HepG2 (cell line): ENCODE results near the gene VCP. TPM values are rescaled to one million over a fixed set of nuclear protein-coding genes. Genes with fewer than 3 reads are reported as not detected.

Experiments used
- ARNTL ChIP-seq: sonication (generic); formaldehyde crosslinking; IDR thresholded peaks from 2 replicates; pipeline ENCODE4 v1.4.0; 2020; ENCODE audit warnings: mild to moderate bottlenecking, missing genetic modification reagents
- ASH2L ChIP-seq: fragments of 300-600, 200-600 bp; sonication (generic); IDR thresholded peaks from 2 replicates; pipeline ENCODE4 v1.7.0; 2017; ENCODE audit warnings: low read depth, mild to moderate bottlenecking, moderate library complexity, mixed read lengths, low read length; ENCODE audit not compliant: insufficient read length
- BCL6 ChIP-seq: IDR thresholded peaks from 2 replicates; pipeline ENCODE4 v1.6.1; 2016; ENCODE audit warnings: missing genetic modification reagents, missing compliant biosample characterization
- CBX1 ChIP-seq: IDR thresholded peaks from one replicate; pipeline ENCODE4 v1.6.1; 2016; ENCODE audit warnings: antibody characterized with exemption, low read depth
- ETV5 ChIP-seq: IDR thresholded peaks from 2 replicates; pipeline ENCODE4 v1.6.1; 2018; ENCODE audit warnings: missing biosample characterization, missing genetic modification reagents, inconsistent platforms, borderline replicate concordance
- ETV6 ChIP-seq: sonication (generic); formaldehyde crosslinking; conservative IDR thresholded peaks from 2 replicates; pipeline ENCODE4 v1.4.0; 2020; ENCODE audit warnings: missing genetic modification reagents
- MED1 ChIP-seq: sonication (generic); formaldehyde crosslinking; IDR thresholded peaks from 2 replicates; pipeline ENCODE4 v1.4.0; 2020; ENCODE audit warnings: missing genetic modification reagents
- NONO ChIP-seq, 2 experiments: fragments of 450-650 bp in 1 of 2; sonication (generic) in 1 of 2; formaldehyde crosslinking in 1 of 2; IDR thresholded peaks in 1 of 2; conservative IDR thresholded peaks in 1 of 2; 2 replicates each; pipeline versions ENCODE4 v1.6.1 to v1.8.0; 2017 to 2022; ENCODE audit warnings: mild to moderate bottlenecking in 1 of 2, missing genetic modification reagents in 1 of 2, moderate library complexity in 1 of 2
- SPEN ChIP-seq: sonication (generic); formaldehyde crosslinking; IDR thresholded peaks from 2 replicates; pipeline ENCODE4 v1.5.1; 2020; ENCODE audit warnings: low read depth, mild to moderate bottlenecking, missing genetic modification reagents
- STAT5B ChIP-seq: sonication (generic); formaldehyde crosslinking; IDR thresholded peaks from 2 replicates; pipeline ENCODE4 v1.4.0; 2020; ENCODE audit warnings: missing genetic modification reagents
- TARDBP ChIP-seq: sonication (generic); formaldehyde crosslinking; IDR thresholded peaks from 2 replicates; pipeline ENCODE4 v1.8.0; 2022; ENCODE audit warnings: mild to moderate bottlenecking, missing genetic modification reagents
- TBL1XR1 ChIP-seq: fragments of 150-350 bp; IDR thresholded peaks from 2 replicates; pipeline ENCODE4 v1.6.1; 2014; ENCODE audit warnings: borderline replicate concordance, low read length; ENCODE audit not compliant: partially characterized antibody
- TMF1 ChIP-seq: sonication (generic); formaldehyde crosslinking; IDR thresholded peaks from 2 replicates; pipeline ENCODE4 v1.8.1; 2022; ENCODE audit warnings: low read depth, missing genetic modification reagents
- YY1 ChIP-seq: IDR thresholded peaks from 2 replicates; pipeline ENCODE4 v1.6.1; 2011; ENCODE audit warnings: low read length, low read depth, moderate library complexity, mild to moderate bottlenecking; ENCODE audit not compliant: insufficient read depth, insufficient replicate concordance
- ZNF143 ChIP-seq: sonication (generic); formaldehyde crosslinking; IDR thresholded peaks from 2 replicates; pipeline ENCODE4 v1.4.0; 2020; ENCODE audit warnings: missing genetic modification reagents
- ZNF674 ChIP-seq: sonication (generic); formaldehyde crosslinking; IDR thresholded peaks from 2 replicates; pipeline ENCODE4 v1.5.0; 2020; ENCODE audit warnings: low read depth, mild to moderate bottlenecking, missing genetic modification reagents
- polyA plus RNA-seq, 8 experiments: library from polyadenylated mRNA; depleted of rRNA in 3 of 8; stranded (reverse) in 7 of 8; unstranded in 1 of 8; fragments of >200 nt; fragmentation: Illumina TruSeq in 4 of 8; extraction: Trizol in 4 of 8; gene quantifications; 2 replicates each; pipeline versions ENCODE4 v1.2.1 to v1.2.3, GENCODE V29; 2011 to 2016; ENCODE audit warnings: low read depth in 4 of 8, missing spikeins in 1 of 8, mixed read lengths in 1 of 8; ENCODE audit not compliant: insufficient read depth in 1 of 8
- total RNA-seq, 5 experiments: library from RNA; depleted of rRNA; stranded (reverse); fragments of >200 nt; fragmentation: Illumina TruSeq; extraction: Trizol; gene quantifications; 2 replicates each; pipeline ENCODE4 v1.2.3, GENCODE V29; 2016; ENCODE audit warnings: low read depth in 1 of 5
- TF ChIP-seq, protein P1 (sequence below): IDR thresholded peaks from 2 replicates; pipeline ENCODE4 v1.6.1; 2016; ENCODE audit warnings: control low read depth
- TF ChIP-seq, protein P2 (sequence below): sonication (generic); formaldehyde crosslinking; IDR thresholded peaks from 2 replicates; pipeline ENCODE4 v1.8.1; 2022; ENCODE audit warnings: mild to moderate bottlenecking, missing genetic modification reagents
- TF ChIP-seq, protein P3 (sequence below): sonication (generic); formaldehyde crosslinking; IDR thresholded peaks from 2 replicates; pipeline ENCODE4 v1.8.1; 2023; ENCODE audit warnings: mild to moderate bottlenecking, moderate library complexity, missing genetic modification reagents
- TF ChIP-seq, protein P4 (sequence below): sonication (generic); formaldehyde crosslinking; IDR thresholded peaks from 2 replicates; pipeline ENCODE4 v1.5.0; 2020; ENCODE audit warnings: mild to moderate bottlenecking, missing genetic modification reagents, moderate library complexity
- TF ChIP-seq, protein P5 (sequence below): sonication (generic); formaldehyde crosslinking; IDR thresholded peaks from 2 replicates; pipeline ENCODE4 v1.9.0; 2021; ENCODE audit warnings: missing genetic modification reagents, borderline replicate concordance

VCP gene
- total and polyA plus RNA-seq, 2 of the 13 experiments (the other 11 are each of a cell fraction or from before 2014, with no cell fraction given): 143 to 391 TPM

DNA sequence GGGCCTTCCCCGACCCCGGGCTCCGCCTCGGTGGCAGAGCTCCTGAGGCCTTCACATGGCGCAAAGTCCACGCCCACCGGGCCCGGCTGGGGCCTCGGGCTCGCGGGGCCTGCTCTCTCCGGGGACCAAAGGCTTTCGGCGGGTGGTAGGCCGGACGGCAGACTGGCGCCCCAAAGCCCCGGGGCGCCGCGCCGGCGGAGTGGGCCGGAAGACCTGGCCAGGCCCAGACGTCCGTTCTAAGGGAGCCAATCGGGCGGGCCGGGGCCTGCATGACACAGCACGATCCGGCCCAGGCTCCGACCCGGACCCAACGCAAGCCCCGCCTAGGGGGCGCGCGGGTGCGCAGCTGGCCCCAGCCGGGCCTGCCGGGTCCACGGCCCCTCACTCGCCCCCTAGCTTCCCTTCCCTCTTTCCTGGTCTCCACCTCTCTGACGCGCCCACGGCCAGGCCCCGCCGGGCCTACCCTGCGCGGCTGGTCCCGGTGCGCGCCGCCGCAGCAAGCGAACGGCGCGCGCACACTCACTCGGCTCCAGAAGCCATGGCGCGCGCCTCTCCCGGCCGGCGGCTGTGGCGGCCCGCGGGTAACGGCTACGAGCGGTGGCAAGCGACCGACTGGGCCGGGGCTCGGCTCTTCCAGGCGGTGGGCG lies 488 bp downstream of the VCP start (continued):
- TF ChIP-seq BCL6 (CRISPR knock-in tag): peak; percentile 57
- TF ChIP-seq ETV5: peak; percentile 54; the same call in 1 of the 2 replicates
- TF ChIP-seq, protein P1, sequence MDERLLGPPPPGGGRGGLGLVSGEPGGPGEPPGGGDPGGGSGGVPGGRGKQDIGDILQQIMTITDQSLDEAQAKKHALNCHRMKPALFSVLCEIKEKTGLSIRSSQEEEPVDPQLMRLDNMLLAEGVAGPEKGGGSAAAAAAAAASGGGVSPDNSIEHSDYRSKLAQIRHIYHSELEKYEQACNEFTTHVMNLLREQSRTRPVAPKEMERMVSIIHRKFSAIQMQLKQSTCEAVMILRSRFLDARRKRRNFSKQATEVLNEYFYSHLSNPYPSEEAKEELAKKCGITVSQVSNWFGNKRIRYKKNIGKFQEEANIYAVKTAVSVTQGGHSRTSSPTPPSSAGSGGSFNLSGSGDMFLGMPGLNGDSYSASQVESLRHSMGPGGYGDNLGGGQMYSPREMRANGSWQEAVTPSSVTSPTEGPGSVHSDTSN: no peak
- TF ChIP-seq STAT5B (CRISPR knock-in tag): peak; percentile 14; the same call in 1 of the 2 replicates
- TF ChIP-seq NONO (IDR thresholded peaks at IDR 0.05): no peak
- peak; percentile 23 for TF ChIP-seq NONO (CRISPR knock-in tag; conservative IDR thresholded peaks at IDR 0.05)
- TF ChIP-seq CBX1: no peak
- TF ChIP-seq TBL1XR1: no peak
- TF ChIP-seq ARNTL (CRISPR knock-in tag): 0 out of 2 replicates have a peak, but pooled peaks have one; percentile 24
- peak; percentile 82; the same call in 1 of the 2 replicates for TF ChIP-seq SPEN (CRISPR knock-in tag)
- TF ChIP-seq, protein P2, sequence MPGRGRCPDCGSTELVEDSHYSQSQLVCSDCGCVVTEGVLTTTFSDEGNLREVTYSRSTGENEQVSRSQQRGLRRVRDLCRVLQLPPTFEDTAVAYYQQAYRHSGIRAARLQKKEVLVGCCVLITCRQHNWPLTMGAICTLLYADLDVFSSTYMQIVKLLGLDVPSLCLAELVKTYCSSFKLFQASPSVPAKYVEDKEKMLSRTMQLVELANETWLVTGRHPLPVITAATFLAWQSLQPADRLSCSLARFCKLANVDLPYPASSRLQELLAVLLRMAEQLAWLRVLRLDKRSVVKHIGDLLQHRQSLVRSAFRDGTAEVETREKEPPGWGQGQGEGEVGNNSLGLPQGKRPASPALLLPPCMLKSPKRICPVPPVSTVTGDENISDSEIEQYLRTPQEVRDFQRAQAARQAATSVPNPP (CRISPR knock-in tag): peak; percentile 87
- TF ChIP-seq ASH2L: peak; percentile 84
- peak; percentile 30; the same call in 1 of the 2 replicates for TF ChIP-seq TARDBP
- TF ChIP-seq, protein P3, sequence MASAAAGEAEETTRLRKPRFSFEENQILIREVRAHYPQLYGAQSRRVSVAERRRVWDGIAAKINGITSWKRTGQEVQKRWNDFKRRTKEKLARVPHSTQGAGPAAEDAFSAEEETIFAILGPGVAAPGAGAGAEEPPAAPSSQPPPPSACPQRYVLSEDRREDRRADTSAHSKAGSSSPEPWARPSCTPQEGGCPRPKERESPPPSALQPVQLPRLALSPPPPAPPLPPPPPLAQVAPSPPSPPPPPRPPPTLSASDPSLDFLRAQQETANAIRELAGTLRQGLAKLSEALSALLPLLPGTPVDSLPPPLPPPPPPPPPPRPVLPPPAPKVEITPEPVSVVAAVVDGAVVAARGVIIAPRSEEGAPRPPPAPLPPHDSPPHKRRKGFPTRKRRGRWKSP: peak; percentile 29; the same call in 1 of the 2 replicates
- peak; percentile 43 for TF ChIP-seq MED1 (CRISPR knock-in tag)
- TF ChIP-seq, protein P4, sequence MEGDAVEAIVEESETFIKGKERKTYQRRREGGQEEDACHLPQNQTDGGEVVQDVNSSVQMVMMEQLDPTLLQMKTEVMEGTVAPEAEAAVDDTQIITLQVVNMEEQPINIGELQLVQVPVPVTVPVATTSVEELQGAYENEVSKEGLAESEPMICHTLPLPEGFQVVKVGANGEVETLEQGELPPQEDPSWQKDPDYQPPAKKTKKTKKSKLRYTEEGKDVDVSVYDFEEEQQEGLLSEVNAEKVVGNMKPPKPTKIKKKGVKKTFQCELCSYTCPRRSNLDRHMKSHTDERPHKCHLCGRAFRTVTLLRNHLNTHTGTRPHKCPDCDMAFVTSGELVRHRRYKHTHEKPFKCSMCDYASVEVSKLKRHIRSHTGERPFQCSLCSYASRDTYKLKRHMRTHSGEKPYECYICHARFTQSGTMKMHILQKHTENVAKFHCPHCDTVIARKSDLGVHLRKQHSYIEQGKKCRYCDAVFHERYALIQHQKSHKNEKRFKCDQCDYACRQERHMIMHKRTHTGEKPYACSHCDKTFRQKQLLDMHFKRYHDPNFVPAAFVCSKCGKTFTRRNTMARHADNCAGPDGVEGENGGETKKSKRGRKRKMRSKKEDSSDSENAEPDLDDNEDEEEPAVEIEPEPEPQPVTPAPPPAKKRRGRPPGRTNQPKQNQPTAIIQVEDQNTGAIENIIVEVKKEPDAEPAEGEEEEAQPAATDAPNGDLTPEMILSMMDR (CRISPR knock-in tag): peak; percentile 69
- no peak for TF ChIP-seq ZNF143
- TF ChIP-seq YY1: peak; percentile 45
- peak; percentile 93; the same call in 1 of the 2 replicates for TF ChIP-seq TMF1 (CRISPR knock-in tag)
- TF ChIP-seq ZNF674 (CRISPR knock-in tag): peak; percentile 63; the same call in 1 of the 2 replicates
- TF ChIP-seq, protein P5, sequence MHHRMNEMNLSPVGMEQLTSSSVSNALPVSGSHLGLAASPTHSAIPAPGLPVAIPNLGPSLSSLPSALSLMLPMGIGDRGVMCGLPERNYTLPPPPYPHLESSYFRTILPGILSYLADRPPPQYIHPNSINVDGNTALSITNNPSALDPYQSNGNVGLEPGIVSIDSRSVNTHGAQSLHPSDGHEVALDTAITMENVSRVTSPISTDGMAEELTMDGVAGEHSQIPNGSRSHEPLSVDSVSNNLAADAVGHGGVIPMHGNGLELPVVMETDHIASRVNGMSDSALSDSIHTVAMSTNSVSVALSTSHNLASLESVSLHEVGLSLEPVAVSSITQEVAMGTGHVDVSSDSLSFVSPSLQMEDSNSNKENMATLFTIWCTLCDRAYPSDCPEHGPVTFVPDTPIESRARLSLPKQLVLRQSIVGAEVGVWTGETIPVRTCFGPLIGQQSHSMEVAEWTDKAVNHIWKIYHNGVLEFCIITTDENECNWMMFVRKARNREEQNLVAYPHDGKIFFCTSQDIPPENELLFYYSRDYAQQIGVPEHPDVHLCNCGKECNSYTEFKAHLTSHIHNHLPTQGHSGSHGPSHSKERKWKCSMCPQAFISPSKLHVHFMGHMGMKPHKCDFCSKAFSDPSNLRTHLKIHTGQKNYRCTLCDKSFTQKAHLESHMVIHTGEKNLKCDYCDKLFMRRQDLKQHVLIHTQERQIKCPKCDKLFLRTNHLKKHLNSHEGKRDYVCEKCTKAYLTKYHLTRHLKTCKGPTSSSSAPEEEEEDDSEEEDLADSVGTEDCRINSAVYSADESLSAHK: peak; percentile 43; the same call in 1 of the 2 replicates
- peak; percentile 80 for TF ChIP-seq ETV6 (CRISPR knock-in tag)
